Activated T-helper 2 cell treated with anti-CD3 and anti-CD28 coated beads, Interferon-gamma antibody, Interleukin-2, Interleukin-4, amounts not matched to agents 10 μg/mL and 5 μg/mL and 100 μg/mL, durations not matched to agents 14 hours and 24 hours and 36 hours (primary cell): ENCODE measurements around the gene WWOX. TPM values are rescaled to one million over a fixed set of nuclear protein-coding genes. Genes with fewer than 3 reads are reported as not detected.

Source experiments
- DNase-seq: peaks from one replicate; pipeline ENCODE4 v3.0.0; 2021; ENCODE audit warnings: low spot score
- H3K27ac Mint-ChIP-seq: one replicate; pipeline ENCODE4 v1.8.0; 2021; ENCODE audit warnings: mixed read lengths
- H3K27me3 Mint-ChIP-seq: one replicate; pipeline ENCODE4 v1.8.0; 2021; ENCODE audit warnings: low read depth, mixed read lengths
- H3K36me3 Mint-ChIP-seq: one replicate; pipeline ENCODE4 v1.8.0; 2021; ENCODE audit warnings: low read depth, mixed read lengths
- H3K4me1 Mint-ChIP-seq: one replicate; pipeline ENCODE4 v1.8.0; 2021; ENCODE audit warnings: low read depth, mixed read lengths
- H3K4me3 Mint-ChIP-seq: one replicate; pipeline ENCODE4 v1.8.0; 2021; ENCODE audit warnings: low read depth, mild to moderate bottlenecking, moderate library complexity, mixed read lengths
- H3K9me3 Mint-ChIP-seq: one replicate; pipeline ENCODE4 v1.8.0; 2021; ENCODE audit warnings: mixed read lengths
- intact Hi-C: fragments of 100-400 bp; cut with micrococcal nuclease; formaldehyde crosslinking; loops from one replicate; pipeline ENCODE4 v1.15.1; 2023
- total RNA-seq: library from RNA; stranded (reverse); gene quantifications from 2 replicates; pipeline ENCODE4 v1.2.3, GENCODE V29; 2022

The WWOX gene
- total RNA-seq, 1 donor from 2014 or later = 19.0 TPM

GRCh38 chr16:78435260-78435659 is 335.8 kb downstream of the WWOX start:
- DNase-seq = no peak
- no peaks in the 10 kb centered on the region for H3K9me3 Mint-ChIP-seq
- H3K27ac Mint-ChIP-seq = no peak overlapping the region
- H3K4me1 Mint-ChIP-seq = no peaks in the 10 kb centered on the region
- H3K4me3 Mint-ChIP-seq = no peak overlapping the region
- H3K36me3 Mint-ChIP-seq = no peaks in the 10 kb centered on the region
- intact Hi-C loops = no loop called here
- no peaks in the 10 kb centered on the region for H3K27me3 Mint-ChIP-seq

GRCh38 chr16:78436023-78436422 is 336.6 kb downstream of the WWOX start:
- no peaks in the 10 kb centered on the region for H3K36me3 Mint-ChIP-seq
- intact Hi-C loops = no loop called here

DNA sequence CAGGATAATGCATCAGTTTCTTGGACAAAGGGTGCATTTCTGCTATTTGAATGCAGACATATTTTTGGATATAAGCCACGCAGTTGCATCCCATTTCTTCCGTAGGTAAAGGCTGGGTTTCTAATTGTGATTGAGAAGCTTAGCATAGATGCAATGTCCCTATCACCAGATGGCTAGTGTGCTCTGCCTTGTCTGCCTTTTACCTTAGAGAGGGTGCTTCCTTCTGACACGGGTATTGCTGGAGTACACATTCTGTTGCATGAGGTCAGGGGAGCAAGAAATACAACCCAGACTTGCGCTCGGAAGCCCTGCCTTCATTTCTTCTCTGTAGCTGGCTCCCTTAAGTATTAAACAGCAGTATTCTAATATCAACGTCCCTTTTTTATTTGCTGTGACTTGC is 337.4 kb downstream of the WWOX start:
- H3K27me3 Mint-ChIP-seq = no peaks in the 10 kb centered on the region
- no peak overlapping the region for H3K27ac Mint-ChIP-seq
- no peaks in the 10 kb centered on the region for H3K9me3 Mint-ChIP-seq
- intact Hi-C loops = no loop called here
- H3K4me3 Mint-ChIP-seq = no peak overlapping the region
- H3K4me1 Mint-ChIP-seq = no peaks in the 10 kb centered on the region
- DNase-seq = no peak
- H3K36me3 Mint-ChIP-seq = no peaks in the 10 kb centered on the region

More at GRCh38 chr16:78436023-78436422, 336.6 kb downstream of the WWOX start:
- Mint-ChIP-seq H3K27me3 (no peaks in the 10 kb centered on the region), H3K4me1 (no peaks in the 10 kb centered on the region), H3K27ac (no peak overlapping the region), H3K4me3 (no peak overlapping the region), H3K9me3 (no peaks in the 10 kb centered on the region)
- no peak for DNase-seq

DNA sequence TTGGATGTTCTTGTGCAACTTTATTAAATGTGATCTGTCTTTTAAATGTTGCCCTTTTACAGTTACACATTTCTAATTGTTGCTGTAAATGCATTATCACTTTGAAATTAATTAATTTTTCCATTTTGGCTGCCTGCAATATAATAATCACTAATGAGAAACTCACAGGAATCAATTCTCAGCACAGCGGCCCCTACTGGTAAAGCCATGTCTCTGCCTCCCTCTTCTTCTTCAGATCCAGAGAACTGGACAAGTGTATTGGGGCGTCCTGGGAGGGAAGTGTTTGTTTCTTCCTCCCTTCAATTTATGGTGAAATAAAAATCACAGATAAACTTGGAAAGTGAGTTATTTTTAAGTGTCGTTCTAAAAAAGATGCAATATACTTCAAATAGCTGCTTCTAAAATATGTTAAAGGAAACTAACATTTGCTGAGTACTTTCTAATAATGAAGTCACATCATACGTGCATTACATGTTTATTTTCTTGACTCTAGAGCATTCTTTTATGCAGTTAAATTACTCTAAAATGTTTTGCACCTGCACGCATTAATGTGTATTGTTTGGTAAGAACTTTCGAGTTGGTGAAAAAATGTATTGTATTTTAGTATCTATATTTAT is 338.0 kb downstream of the WWOX start:
- no peaks in the 10 kb centered on the region for H3K27me3 Mint-ChIP-seq
- H3K36me3 Mint-ChIP-seq = no peaks in the 10 kb centered on the region
- DNase-seq = no peak
- no peak overlapping the region for H3K4me3 Mint-ChIP-seq
- intact Hi-C loops = no loop called here
- H3K9me3 Mint-ChIP-seq = no peaks in the 10 kb centered on the region
- no peaks in the 10 kb centered on the region for H3K4me1 Mint-ChIP-seq
- no peak overlapping the region for H3K27ac Mint-ChIP-seq

DNA sequence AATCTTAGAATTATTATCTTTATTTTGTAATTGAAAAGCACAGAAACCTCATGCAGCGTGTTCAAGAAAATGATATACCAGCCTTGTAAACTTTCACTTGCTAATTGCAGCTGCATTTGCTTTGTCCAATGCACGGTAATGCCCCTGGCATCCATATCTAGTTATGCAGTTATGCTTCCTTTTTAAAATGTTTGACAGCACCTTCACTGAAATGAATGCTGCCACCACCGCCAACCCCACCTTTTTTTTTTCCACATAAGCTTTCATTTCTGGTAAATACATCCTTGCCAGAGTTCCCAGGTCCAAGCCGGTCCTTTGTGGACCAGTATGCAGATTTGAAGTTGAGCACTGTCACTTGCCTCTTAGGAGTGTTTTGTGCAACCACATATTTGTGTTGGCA is 338.8 kb downstream of the WWOX start:
- Mint-ChIP-seq H3K4me3 (no peak overlapping the region), H3K27ac (no peak overlapping the region), H3K36me3 (no peaks in the 10 kb centered on the region), H3K9me3 (no peaks in the 10 kb centered on the region), H3K4me1 (no peaks in the 10 kb centered on the region), H3K27me3 (no peaks in the 10 kb centered on the region)
- DNase-seq = no peak
- intact Hi-C loops = no loop called here

DNA sequence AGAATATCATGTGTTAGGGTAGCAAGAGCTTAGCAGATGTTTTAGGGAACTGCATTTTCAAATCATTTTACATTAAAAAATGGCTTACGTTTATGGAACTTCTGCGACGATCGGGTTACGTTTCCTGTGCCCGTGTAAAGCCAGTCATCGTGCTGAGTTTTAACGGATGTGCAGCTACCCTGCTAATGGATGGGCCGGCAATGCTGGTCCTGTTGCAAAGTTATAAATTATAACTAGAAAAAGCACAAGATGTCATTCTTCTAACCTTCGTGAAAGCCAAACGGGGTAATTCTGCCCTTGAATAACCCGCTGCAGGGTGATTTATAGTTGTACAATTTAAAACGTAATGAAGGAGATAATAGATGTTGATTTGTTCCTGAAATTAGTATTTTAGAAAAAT is 339.2 kb downstream of the WWOX start:
- intact Hi-C loops = no loop called here
- no peaks in the 10 kb centered on the region for H3K4me1 Mint-ChIP-seq
- no peaks in the 10 kb centered on the region for H3K36me3 Mint-ChIP-seq
- no peaks in the 10 kb centered on the region for H3K27me3 Mint-ChIP-seq
- H3K9me3 Mint-ChIP-seq = no peaks in the 10 kb centered on the region
- H3K27ac Mint-ChIP-seq = no peak overlapping the region
- H3K4me3 Mint-ChIP-seq = no peak overlapping the region
- no peak for DNase-seq

DNA sequence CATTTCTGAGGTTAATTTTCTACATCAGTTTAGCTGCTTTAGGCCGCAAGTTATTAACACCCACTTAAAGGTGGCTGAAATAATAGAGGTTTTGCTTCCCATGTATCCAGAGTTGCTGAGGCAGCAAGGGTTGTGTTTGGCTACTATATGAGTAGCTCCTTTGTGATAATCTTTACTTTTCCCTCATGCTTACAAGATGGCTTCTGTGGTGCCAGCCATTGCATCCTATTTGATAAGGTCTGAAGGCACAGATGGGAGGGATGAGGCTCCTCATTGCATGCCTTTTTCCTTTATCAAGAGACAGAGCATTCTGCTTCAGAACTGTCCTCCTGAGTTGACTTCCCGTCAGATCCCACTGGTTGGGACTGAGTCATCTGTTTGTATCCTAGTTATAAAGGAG is 340.2 kb downstream of the WWOX start:
- no peaks in the 10 kb centered on the region for H3K36me3 Mint-ChIP-seq
- peaks cover 1% of the 10 kb centered on the region for H3K4me1 Mint-ChIP-seq
- H3K9me3 Mint-ChIP-seq = no peaks in the 10 kb centered on the region
- intact Hi-C loops = no loop called here
- H3K27ac Mint-ChIP-seq = no peak overlapping the region
- DNase-seq = no peak
- no peaks in the 10 kb centered on the region for H3K27me3 Mint-ChIP-seq
- no peak overlapping the region for H3K4me3 Mint-ChIP-seq

DNA sequence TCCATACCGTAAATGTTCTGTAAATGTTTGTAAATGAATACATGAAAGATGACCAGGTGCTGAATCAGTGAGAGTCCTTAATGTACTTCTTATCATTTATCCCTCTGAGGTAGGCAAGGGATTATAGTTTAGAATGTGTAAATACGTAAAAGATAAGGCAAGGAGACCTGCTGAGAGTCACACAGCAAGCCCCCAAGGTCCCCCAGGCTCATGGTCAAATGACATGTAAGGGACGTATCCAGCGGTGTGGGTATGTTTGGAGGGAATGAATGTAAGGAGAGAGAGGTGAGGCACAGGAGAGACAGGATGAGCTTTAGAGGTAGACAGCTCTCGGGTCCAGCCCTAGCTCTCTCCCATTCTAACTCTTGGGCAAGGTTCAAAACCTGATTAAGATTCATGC is 341.8 kb downstream of the WWOX start:
- H3K9me3 Mint-ChIP-seq = no peaks in the 10 kb centered on the region
- intact Hi-C loops = no loop called here
- no peaks in the 10 kb centered on the region for H3K36me3 Mint-ChIP-seq
- H3K4me3 Mint-ChIP-seq = no peak overlapping the region
- DNase-seq = no peak
- H3K4me1 Mint-ChIP-seq = peaks cover 1% of the 10 kb centered on the region
- no peaks in the 10 kb centered on the region for H3K27me3 Mint-ChIP-seq
- H3K27ac Mint-ChIP-seq = no peak overlapping the region

DNA sequence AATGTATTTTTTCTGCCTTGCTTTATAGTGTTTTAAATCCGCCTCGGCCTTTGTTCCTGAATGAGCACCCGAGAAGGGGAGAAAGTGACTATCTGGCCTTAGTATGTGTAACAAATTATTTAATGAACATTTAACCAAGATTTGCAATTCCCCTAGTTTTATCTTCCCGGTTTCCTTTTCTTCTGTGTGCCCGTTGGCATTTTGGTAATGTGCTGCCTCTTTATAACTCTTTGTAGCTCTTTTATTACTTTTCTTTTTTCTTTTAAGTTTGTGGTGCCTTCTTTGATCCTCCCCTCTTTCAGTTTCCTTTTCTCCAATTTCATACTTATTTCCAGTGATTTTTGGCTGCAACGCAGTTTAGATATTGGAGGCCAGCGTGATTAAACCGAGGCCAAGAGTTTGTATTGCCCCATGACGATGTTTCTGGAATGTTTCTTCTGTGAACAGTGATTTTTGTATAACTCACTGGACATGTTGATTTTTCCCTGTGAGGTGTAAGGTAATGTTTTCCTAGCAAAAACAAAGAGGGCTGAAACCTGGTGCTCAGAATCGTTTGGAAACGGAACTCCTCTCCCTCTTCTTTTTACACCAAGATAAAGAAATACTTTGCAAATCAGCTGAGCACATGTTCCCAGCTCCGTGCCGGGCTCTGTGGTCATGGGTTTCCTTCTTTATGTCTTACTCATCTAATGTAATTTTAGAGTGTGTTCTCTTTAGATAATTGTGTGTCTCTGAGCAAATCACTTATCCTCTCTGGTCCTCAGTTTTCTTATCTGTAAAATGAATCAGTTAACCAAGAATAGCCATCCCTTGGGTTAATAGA is 344.3 kb downstream of the WWOX start:
- Mint-ChIP-seq H3K27ac (no peak overlapping the region), H3K36me3 (no peaks in the 10 kb centered on the region), H3K4me1 (peaks cover 1% of the 10 kb centered on the region), H3K9me3 (no peaks in the 10 kb centered on the region), H3K27me3 (no peaks in the 10 kb centered on the region), H3K4me3 (no peak overlapping the region)
- no peak for DNase-seq
- intact Hi-C loops = no loop called here

DNA sequence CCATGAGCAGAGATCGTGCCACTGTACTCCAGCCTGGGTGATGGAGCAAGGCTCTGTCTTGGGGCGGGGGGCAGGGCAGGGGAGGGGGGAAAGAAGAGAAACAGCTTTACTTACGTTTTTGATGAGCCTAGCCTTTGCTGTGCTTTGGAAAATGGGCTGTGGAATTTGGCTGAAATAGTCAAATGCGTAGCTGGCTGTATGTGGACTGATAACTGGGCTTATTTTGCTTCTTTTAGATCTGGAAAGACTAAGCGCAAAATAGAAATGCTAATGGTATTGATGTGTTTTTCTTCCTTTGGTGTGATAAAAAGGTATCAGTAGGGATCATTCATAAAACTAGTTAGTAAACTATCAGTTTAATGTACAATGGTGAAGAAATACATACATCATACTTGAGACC is 346.4 kb downstream of the WWOX start:
- no peaks in the 10 kb centered on the region for H3K36me3 Mint-ChIP-seq
- H3K4me3 Mint-ChIP-seq = no peak overlapping the region
- H3K4me1 Mint-ChIP-seq = peaks cover 1% of the 10 kb centered on the region
- intact Hi-C loops = no loop called here
- H3K27me3 Mint-ChIP-seq = no peaks in the 10 kb centered on the region
- no peak for DNase-seq
- H3K27ac Mint-ChIP-seq = no peak overlapping the region
- no peaks in the 10 kb centered on the region for H3K9me3 Mint-ChIP-seq

DNA sequence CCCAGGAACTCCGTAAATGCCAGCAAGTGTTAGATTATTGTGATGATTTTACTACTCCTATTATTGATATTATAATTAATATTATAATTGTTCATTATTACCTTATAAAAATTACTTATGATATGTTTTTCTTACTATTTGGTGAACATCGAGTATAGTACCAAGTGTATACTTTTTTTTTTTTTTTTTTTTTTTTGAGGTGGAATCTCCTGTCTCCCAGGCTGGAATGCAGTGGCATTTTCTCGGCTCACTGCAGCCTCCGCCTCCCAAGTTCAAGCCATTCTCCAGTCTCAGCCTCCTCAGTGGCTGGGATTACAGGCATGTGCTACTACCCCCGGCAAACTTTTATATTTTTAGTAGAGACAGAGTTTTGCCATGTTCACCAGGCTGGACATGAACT is 347.0 kb downstream of the WWOX start:
- Mint-ChIP-seq H3K27me3 (no peaks in the 10 kb centered on the region), H3K27ac (no peak overlapping the region), H3K36me3 (no peaks in the 10 kb centered on the region), H3K9me3 (no peaks in the 10 kb centered on the region), H3K4me3 (no peak overlapping the region), H3K4me1 (peaks cover 1% of the 10 kb centered on the region)
- no peak for DNase-seq
- intact Hi-C loops = no loop called here

DNA sequence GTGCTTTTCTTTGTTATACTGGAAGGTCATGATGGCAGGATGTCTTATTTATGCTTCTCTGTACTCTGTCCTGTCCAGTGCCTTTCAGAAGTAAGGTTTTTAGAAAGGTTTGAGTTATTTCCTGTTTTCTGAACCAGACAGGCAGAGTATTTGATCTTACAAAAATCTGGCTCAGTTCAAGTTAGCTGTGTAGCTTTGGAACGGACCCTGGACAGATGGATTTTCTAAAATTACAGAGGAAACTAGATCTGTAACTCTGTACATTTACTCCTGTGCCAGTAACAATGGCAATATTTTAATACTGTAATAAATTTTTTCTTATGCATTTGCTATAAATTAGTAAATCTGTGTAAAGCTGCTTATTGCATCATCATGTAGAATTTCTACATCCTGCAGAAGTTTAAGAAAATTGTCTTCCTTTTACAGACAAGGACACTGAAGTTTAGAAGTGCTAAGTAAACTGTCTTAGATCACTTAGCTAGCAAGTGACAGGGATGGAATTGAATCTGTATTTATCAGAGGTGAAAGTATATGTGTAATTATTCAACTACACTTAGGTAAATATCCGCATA is 347.6 kb downstream of the WWOX start:
- Mint-ChIP-seq H3K4me1 (peaks cover 1% of the 10 kb centered on the region), H3K36me3 (no peaks in the 10 kb centered on the region), H3K9me3 (no peaks in the 10 kb centered on the region), H3K27me3 (no peaks in the 10 kb centered on the region), H3K4me3 (no peak overlapping the region), H3K27ac (no peak overlapping the region)
- intact Hi-C loops = no loop called here
- DNase-seq = no peak

GRCh38 chr16:78448658-78449271 is 349.3 kb downstream of the WWOX start:
- Mint-ChIP-seq H3K27ac (no peak overlapping the region), H3K9me3 (no peaks in the 10 kb centered on the region), H3K27me3 (no peaks in the 10 kb centered on the region), H3K36me3 (no peaks in the 10 kb centered on the region), H3K4me3 (no peak overlapping the region), H3K4me1 (peaks cover under 1% of the 10 kb centered on the region)
- no peak for DNase-seq
- intact Hi-C loops = no loop called here
